Lower lobe of right lung (tissue), 2 donors: ENCODE results near the gene ABO. TPM values are rescaled to one million over a fixed set of nuclear protein-coding genes. Genes with fewer than 3 reads are reported as not detected.
A peak's percentile ranks its signal among the peaks of the same experiment; 100 is the strongest.

ENCODE experiments used
- ATAC-seq, 2 donors: fragments of 200-7000 bp; cut with Tn5 transposase; one replicate each; pipeline ENCODE4 v1.9.1; 2020 to 2022; ENCODE audit warnings: mild to moderate bottlenecking in 2 of 2, moderate library complexity in 2 of 2
- DNase-seq: peaks from one replicate; pipeline ENCODE4 v3.0.0-alpha.2; 2020
- H3K27ac ChIP-seq: fragments of 200-600 bp; one replicate; pipeline ENCODE4 v1.8.0; 2022
- H3K27me3 ChIP-seq: fragments of 200-600 bp; one replicate; pipeline ENCODE4 v1.8.0; 2022; ENCODE audit warnings: low read depth
- H3K36me3 ChIP-seq: fragments of 200-600 bp; one replicate; pipeline ENCODE4 v1.8.0; 2022; ENCODE audit warnings: mild to moderate bottlenecking
- H3K4me1 ChIP-seq: fragments of 200-600 bp; one replicate; pipeline ENCODE4 v1.8.0; 2022
- H3K4me3 ChIP-seq: fragments of 200-600 bp; one replicate; pipeline ENCODE4 v1.8.0; 2022; ENCODE audit warnings: mild to moderate bottlenecking
- H3K9me3 ChIP-seq: fragments of 200-600 bp; one replicate; pipeline ENCODE4 v1.8.0; 2022
- intact Hi-C: fragments of 100-400 bp; cut with DNase I; formaldehyde crosslinking; loops from one replicate; pipeline ENCODE4 v1.11.0; 2022
- total RNA-seq: library from RNA; stranded (reverse); fragmentation: NEBNext Ultra II Directional; extraction: Animal tissue kit (Norgen Biotek cat#: 25700); gene quantifications from one replicate; pipeline ENCODE4 v1.2.1, GENCODE V29; 2021
- TF ChIP-seq, protein P1 (sequence below): fragments of 200-600 bp; IDR thresholded peaks from one replicate; pipeline ENCODE4 v1.8.0; 2022; ENCODE audit warnings: antibody characterized with exemption, mild to moderate bottlenecking
- donor health status: DM: no; HTN: yes; CAD: no; lungs with severe emphysema.

Gene ABO
- total RNA-seq, 1 donor from 2014 or later: 25.0 TPM

DNA sequence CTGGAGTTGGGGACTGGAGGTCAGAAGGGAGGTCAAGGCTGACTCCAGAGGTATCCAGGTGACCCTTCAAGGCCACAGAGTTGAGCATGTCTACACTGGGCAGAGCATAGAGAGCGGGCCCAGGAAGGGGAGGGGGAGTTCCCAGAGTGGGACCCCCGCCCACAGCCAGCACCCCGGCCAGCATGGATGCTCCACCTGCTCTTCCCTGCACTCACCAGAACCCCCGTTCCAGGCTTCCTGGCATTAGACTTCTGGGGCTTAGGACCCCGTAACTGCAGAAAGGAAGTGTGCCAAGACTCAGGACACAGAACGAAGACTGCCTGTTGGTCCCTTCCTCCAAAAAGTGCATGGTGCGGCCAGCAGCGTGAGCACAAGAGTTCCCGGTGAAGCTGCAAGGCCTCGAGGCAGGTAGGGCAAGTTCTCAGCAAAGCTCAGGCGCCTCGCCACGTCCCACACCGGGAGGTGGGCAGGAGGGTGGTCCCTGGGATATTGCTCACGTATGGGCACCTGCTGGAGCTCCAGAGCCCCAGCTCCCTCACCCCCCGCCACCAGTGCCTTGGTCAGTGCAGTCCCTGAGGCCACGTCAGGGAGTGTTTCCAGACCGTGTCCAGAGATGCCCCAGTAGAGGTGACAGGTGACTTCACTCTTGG is 13.8 kb downstream of the ABO start:
- Histone ChIP-seq H3K9me3 (no peaks in the 10 kb centered on the region), H3K27me3 (peaks cover 4% of the 10 kb centered on the region), H3K4me1 (peaks cover 7% of the 10 kb centered on the region), H3K27ac (no peak overlapping the region), H3K36me3 (no peaks in the 10 kb centered on the region), H3K4me3 (no peak overlapping the region)
- TF ChIP-seq, protein P1, sequence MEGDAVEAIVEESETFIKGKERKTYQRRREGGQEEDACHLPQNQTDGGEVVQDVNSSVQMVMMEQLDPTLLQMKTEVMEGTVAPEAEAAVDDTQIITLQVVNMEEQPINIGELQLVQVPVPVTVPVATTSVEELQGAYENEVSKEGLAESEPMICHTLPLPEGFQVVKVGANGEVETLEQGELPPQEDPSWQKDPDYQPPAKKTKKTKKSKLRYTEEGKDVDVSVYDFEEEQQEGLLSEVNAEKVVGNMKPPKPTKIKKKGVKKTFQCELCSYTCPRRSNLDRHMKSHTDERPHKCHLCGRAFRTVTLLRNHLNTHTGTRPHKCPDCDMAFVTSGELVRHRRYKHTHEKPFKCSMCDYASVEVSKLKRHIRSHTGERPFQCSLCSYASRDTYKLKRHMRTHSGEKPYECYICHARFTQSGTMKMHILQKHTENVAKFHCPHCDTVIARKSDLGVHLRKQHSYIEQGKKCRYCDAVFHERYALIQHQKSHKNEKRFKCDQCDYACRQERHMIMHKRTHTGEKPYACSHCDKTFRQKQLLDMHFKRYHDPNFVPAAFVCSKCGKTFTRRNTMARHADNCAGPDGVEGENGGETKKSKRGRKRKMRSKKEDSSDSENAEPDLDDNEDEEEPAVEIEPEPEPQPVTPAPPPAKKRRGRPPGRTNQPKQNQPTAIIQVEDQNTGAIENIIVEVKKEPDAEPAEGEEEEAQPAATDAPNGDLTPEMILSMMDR: no peak
- intact Hi-C loops: no loop called here
- no peak for DNase-seq
- ATAC-seq: no peak

DNA sequence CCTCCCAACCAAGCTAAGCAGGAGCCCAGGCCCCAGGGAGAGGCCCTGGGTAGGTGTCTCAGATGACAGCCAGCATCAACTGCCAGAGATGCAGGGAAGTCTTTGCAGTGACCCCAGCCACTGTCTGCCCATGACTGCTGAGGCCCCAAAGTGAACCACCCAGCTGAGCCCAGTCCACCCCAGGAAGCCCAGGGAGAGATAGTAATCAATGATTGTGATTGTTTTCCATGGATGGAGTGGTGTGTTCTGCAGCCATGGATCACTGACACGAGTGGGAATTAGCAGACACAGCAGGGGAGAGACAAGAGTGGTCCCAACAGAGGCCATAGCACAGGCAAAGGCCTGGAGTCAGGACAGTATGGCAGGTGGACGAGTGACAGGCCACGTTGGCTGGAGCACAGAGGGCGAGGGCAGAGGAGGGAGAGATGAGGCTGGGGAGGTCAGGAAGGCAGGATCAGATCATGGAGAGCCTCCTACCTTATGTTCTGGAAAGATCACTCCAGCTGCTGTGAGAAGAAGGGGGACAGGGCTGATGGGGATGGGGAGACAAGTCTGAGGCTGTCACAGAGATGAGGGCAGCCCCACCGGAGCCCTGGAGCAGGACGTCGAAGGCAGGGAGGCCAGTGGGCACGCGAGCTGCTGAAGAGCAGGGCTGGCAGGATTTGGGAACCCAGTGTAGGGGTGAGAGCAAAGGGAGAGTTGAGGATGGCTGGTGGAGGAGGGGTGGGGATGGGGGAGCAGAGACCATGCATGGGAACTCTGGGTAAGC is 14.5 kb downstream of the ABO start:
- DNase-seq: no peak
- H3K27ac ChIP-seq: no peak overlapping the region
- TF ChIP-seq, protein P1: no peak
- no peaks in the 10 kb centered on the region for H3K36me3 ChIP-seq
- H3K4me3 ChIP-seq: no peak overlapping the region
- no peak for ATAC-seq
- intact Hi-C loops: no loop called here
- H3K4me1 ChIP-seq: peaks cover 7% of the 10 kb centered on the region
- H3K9me3 ChIP-seq: no peaks in the 10 kb centered on the region
- peaks cover 4% of the 10 kb centered on the region for H3K27me3 ChIP-seq

DNA sequence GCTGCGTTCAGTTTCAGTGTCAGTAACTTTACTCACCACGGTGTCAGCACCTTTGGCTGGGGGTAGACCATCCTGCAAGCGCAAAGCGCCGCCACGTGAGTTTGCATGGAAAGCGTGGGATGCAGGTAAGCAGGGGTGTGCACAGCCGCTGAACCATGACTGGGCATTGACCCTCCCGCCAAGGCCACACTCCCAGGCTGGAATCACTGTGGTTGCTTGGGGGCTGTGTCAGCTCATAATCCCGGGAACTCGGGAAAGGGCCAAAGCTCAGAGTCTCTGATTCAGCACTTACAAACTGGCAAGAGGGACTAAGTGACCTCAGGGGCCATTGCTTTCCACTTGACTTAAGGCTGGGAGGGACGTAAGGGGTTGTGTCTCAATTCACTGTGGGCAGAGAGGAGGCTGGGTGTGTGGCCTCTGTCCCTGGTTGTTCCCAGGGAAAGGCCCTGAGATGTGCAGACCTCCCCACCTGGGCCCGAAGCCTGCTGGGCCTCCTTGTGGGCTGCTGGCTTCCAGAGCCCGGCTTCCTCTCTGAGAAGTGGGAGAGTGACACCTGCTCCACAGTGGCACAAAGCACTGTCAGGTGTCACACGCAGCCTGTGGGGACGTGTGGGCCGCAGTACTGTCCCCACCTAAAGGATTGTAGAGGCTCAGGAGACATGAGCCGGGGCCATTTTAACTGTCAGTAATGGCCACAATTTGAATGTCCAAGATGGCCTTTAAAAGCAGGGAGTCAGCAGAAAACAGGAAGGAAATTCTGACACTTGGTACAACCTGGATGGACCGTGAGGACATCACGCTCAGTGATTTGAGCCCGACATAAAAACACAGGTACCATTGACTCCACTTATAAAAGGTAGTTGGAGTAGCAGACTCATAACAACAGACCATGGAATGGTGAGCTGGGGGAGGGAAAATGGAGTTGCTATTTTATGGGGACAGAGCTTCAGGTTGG is 16.7 kb downstream of the ABO start:
- peaks cover 9% of the 10 kb centered on the region for H3K4me1 ChIP-seq
- peak overlapping the region; percentile 11 for H3K27ac ChIP-seq
- H3K4me3 ChIP-seq: no peak overlapping the region
- peak in 1 of 2 donors; percentile 20 for ATAC-seq
- intact Hi-C loops: no loop called here
- H3K36me3 ChIP-seq: no peaks in the 10 kb centered on the region
- TF ChIP-seq, protein P1: no peak
- H3K9me3 ChIP-seq: no peaks in the 10 kb centered on the region
- DNase-seq: no peak
- no peaks in the 10 kb centered on the region for H3K27me3 ChIP-seq

DNA sequence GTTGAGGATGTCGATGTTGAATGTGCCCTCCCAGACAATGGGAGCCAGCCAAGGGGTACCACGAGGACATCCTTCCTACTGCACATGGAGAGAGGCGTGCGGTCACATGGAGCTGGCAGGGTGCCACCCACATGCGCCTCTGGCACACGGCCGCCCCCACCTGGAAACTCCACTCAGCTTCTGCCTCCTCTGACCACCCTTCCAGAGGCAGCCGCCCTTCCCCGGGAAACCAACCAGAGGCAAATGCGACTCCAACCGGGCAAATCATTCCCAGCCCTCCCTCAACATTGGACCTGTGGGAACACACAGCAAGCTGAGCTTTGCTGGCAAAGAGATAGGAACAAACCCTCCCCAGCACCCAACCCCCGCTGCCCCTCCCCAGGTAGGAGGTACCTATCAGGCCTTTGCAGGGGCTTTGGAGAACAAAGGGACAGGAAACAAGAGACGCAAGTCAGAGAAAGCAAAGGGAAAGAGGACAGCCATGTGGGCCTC is 17.5 kb downstream of the ABO start:
- ATAC-seq (no peak), DNase-seq (no peak)
- Histone ChIP-seq H3K9me3 (no peaks in the 10 kb centered on the region), H3K4me3 (no peak overlapping the region), H3K27me3 (no peaks in the 10 kb centered on the region), H3K27ac (peak overlapping the region; percentile 41), H3K36me3 (no peaks in the 10 kb centered on the region), H3K4me1 (peaks cover 16% of the 10 kb centered on the region)
- intact Hi-C loops: no loop called here
- TF ChIP-seq, protein P1: no peak

DNA sequence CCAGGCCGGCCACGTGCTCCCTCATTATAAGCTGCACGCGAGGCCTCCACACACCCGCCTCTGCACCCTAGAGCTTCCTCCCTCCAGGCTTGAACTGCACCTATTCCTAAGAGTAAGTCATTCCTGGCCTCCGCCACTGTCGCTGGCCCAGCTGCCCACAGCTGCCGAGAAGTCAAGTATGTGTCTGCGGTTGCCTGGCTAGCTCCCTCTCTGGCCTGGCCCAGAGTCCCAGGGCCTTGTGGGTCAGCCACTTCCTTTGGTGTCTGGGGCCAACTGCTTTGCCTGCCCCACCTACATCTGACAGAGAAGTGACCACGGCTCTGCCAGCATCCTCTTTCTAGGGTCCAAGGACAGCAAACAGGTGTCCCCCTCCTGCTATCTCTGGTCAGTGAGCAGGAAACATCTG is 18.3 kb downstream of the ABO start:
- TF ChIP-seq, protein P1: no peak
- Histone ChIP-seq H3K27me3 (no peaks in the 10 kb centered on the region), H3K27ac (no peak overlapping the region), H3K4me3 (no peak overlapping the region), H3K9me3 (no peaks in the 10 kb centered on the region), H3K36me3 (no peaks in the 10 kb centered on the region), H3K4me1 (peaks cover 20% of the 10 kb centered on the region)
- no peak for DNase-seq
- intact Hi-C loops: no loop called here
- ATAC-seq: no peak
